ENCODE data around the gene DMXL1.

DNA sequence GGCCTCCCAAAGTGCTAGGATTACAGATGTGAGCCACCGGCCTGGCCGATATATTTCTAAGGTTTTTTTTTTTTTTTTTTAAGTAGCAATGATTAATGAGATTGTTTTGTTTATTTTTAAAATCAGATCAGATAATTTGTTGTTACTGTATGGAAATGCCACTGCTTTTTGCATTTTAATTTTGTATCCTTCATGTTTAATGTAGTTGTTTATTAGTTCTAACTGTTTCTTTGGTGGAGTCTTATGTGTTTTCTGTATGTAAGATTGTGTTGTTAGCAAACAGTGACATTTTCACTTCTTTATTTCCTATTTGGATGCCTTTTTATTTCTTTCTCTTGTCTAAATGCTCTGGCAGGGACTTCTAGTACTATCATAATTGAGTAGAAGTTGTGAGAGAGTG lies 87.3 kb downstream of the DMXL1 start:
- TF ChIP-seq EZH2 (IDR thresholded peaks at IDR 0.05; ENCODE audit: insufficient read depth, poor library complexity, severe bottlenecking): no peak
- no peak for TF ChIP-seq EZH2phosphoT487 (IDR thresholded peaks at IDR 0.05; ENCODE audit: insufficient read depth, low read depth)

Data from GM23248 (cell line).